IPS DF 6.9 (cell line): ENCODE results near the gene EFCAB7.

Source experiments
- DNase-seq: peaks from one replicate; pipeline ENCODE4 v3.0.0-alpha.2; 2013; ENCODE audit warnings: low read depth, low spot score
- H3K27ac ChIP-seq: one replicate; pipeline ENCODE4 v1.5.1; 2013; ENCODE audit warnings: low read length, control low read depth
- H3K27me3 ChIP-seq: 2 replicates; pipeline ENCODE4 v1.6.1; 2013; ENCODE audit warnings: mild to moderate bottlenecking, low read length; ENCODE audit not compliant: control insufficient read depth, insufficient read depth
- H3K36me3 ChIP-seq: 2 replicates; pipeline ENCODE4 v1.6.1; 2013; ENCODE audit warnings: low read length; ENCODE audit not compliant: control insufficient read depth, insufficient read depth
- H3K4me1 ChIP-seq: 2 replicates; pipeline ENCODE4 v1.6.1; 2013; ENCODE audit warnings: low read length; ENCODE audit not compliant: control insufficient read depth, insufficient read depth
- H3K4me3 ChIP-seq: 2 replicates; pipeline ENCODE4 v1.5.1; 2013; ENCODE audit warnings: mild to moderate bottlenecking, low read length
- H3K9me3 ChIP-seq: 2 replicates; pipeline ENCODE4 v1.6.1; 2013; ENCODE audit warnings: low read length, inconsistent platforms; ENCODE audit not compliant: control insufficient read depth, insufficient read depth
- WGBS: extraction: QIAGEN DNeasy Blood & Tissue Kit; methylation state at CpG from one replicate; pipeline ENCODE4 v1.1.7; 2013; ENCODE audit warnings: mixed read lengths, missing lambda C conversion rate; ENCODE audit not compliant: insufficient read length, insufficient coverage; 5-methylcytosine and 5-hydroxymethylcytosine counted together

Gene EFCAB7

GRCh38 chr1:63512584-63512983 lies 10.7 kb upstream of the EFCAB7 start:
- Histone ChIP-seq H3K36me3 (no peaks in the 10 kb centered on the region), H3K27ac (no peak overlapping the region), H3K4me1 (no peaks in the 10 kb centered on the region), H3K9me3 (no peaks in the 10 kb centered on the region), H3K4me3 (no peak overlapping the region), H3K27me3 (no peaks in the 10 kb centered on the region)
- DNase-seq = no peak

DNA sequence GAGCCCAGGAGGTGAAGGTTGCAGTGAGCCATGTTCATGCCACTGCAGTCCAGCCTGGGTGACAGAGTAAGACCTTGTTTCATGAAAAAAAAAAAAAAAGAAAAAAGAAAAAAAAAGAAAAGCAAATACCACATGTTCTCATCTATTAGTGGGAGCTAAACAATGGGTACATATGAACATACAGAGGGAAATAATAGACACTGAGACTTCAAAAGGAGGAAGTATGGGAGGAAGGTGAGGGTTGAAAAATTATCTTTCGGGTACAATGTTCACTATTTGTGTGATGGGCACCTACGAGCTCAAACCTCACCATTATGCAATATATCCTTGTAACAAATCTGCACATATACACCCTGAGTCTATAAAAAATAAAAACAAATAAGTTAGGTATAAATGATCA lies 6.7 kb upstream of the EFCAB7 start:
- H3K27ac ChIP-seq = no peak overlapping the region
- no peak for DNase-seq
- no peaks in the 10 kb centered on the region for H3K27me3 ChIP-seq
- H3K9me3 ChIP-seq = no peaks in the 10 kb centered on the region
- H3K4me3 ChIP-seq = no peak overlapping the region
- H3K4me1 ChIP-seq = no peaks in the 10 kb centered on the region
- no peaks in the 10 kb centered on the region for H3K36me3 ChIP-seq
- WGBS = no CpG with 5 or more reads among the region's 2 CpGs

GRCh38 chr1:63523738-63524137 lies 413 bp downstream of the EFCAB7 start:
- Histone ChIP-seq H3K27me3 (no peaks in the 10 kb centered on the region), H3K4me3 (peak overlapping the region; percentile 67; the same call in 1 of the 2 replicates), H3K36me3 (no peaks in the 10 kb centered on the region), H3K4me1 (no peaks in the 10 kb centered on the region), H3K27ac (no peak overlapping the region), H3K9me3 (no peaks in the 10 kb centered on the region)
- WGBS = no CpG with 5 or more reads among the region's 11 CpGs
- no peak for DNase-seq

DNA sequence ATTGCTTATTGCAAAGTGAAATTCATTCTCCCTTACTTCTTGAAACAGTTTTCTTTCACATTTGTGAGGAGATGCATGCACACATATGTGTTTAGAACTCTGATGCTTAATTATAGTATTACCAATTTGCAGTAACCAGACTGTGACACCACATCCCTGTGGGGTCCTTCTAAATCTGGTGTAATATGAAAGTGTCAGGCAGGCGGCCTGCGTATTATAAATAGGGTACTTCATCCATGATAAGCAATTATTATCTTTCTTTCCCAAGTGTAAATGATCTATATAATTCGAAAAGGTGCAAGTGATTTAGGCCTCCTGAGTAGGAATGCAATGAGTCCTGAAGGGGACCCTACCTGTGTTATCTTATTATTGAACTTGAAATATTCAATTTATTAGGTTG lies 876 bp downstream of the EFCAB7 start:
- Histone ChIP-seq H3K4me3 (no peak overlapping the region), H3K9me3 (no peaks in the 10 kb centered on the region), H3K36me3 (no peaks in the 10 kb centered on the region), H3K27me3 (no peaks in the 10 kb centered on the region), H3K27ac (no peak overlapping the region), H3K4me1 (no peaks in the 10 kb centered on the region)
- DNase-seq = no peak
- WGBS = no CpG with 5 or more reads among the region's 3 CpGs

- Histone ChIP-seq H3K27me3 (no peaks in the 10 kb centered on the region), H3K4me3 (no peak overlapping the region), H3K4me1 (peaks cover 1% of the 10 kb centered on the region), H3K36me3 (no peaks in the 10 kb centered on the region), H3K9me3 (no peaks in the 10 kb centered on the region), H3K27ac (no peak overlapping the region)
- no peak for DNase-seq
- no CpG with 5 or more reads among the region's 1 CpG for WGBS
Measured at GRCh38 chr1:63532727-63533126, 9.4 kb downstream of the EFCAB7 start.

DNA sequence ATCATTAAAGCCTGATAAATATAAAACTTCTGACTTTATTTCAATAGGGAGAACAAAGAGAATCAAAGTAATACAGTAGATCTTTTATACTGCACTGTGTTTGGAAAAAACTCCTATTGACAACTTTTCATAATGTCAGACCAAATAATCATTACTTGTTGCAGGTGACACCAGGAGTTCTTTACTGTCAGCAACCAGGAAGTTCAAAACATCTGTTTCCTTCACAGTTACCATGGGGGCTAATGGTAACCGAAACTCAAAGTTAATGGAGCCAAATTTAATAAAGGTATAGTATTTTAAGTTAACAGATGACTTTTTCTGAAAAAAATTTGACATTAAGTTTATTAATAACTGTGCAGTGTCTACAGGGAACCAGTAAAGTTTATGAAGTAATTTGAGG lies 10.6 kb downstream of the EFCAB7 start:
- Histone ChIP-seq H3K27me3 (no peaks in the 10 kb centered on the region), H3K9me3 (no peaks in the 10 kb centered on the region), H3K4me3 (no peak overlapping the region), H3K27ac (no peak overlapping the region), H3K36me3 (no peaks in the 10 kb centered on the region), H3K4me1 (peaks cover 1% of the 10 kb centered on the region)
- no CpG with 5 or more reads among the region's 1 CpG for WGBS
- DNase-seq = no peak

DNA sequence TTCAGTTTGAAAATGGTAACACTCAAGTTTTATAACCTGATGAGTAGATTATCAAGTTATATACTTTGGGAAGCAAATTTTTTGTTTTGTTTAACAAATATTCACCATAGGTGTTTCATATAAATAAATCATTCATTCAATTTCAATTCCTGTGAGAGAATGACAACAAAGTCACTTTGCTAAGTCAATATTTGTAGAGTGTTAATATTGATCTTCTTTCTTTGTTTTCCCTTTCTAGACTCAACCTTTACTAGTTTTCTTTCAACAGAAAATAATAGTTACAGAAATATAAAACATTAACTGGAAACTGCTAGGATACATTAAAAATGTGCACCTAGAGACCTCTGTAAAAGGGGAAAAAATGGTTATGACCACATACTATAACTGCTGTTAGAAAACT lies 11.1 kb downstream of the EFCAB7 start:
- H3K9me3 ChIP-seq = no peaks in the 10 kb centered on the region
- H3K4me3 ChIP-seq = no peak overlapping the region
- H3K27ac ChIP-seq = no peak overlapping the region
- H3K27me3 ChIP-seq = no peaks in the 10 kb centered on the region
- H3K4me1 ChIP-seq = peaks cover 1% of the 10 kb centered on the region
- H3K36me3 ChIP-seq = no peaks in the 10 kb centered on the region
- DNase-seq = no peak

DNA sequence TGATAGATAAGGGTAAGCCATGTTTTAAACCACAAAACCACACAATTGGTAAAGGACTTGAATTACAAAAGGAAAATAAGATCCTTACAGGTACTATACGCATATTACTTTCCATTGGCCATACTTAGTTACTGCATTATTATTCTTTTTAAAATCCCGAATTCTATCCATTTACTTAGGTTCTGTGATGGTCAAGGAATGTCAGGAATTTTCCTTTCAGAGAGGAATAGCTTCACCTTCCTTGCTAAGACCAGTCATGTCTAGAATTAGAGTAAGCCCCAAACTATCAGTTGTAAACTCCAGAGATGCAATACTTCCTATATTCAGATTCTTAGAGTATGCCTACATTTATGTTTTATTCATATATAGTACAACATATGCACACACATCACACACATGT lies 13.7 kb downstream of the EFCAB7 start:
- Histone ChIP-seq H3K9me3 (no peaks in the 10 kb centered on the region), H3K27me3 (no peaks in the 10 kb centered on the region), H3K27ac (no peak overlapping the region), H3K4me3 (no peak overlapping the region), H3K36me3 (no peaks in the 10 kb centered on the region), H3K4me1 (peaks cover 1% of the 10 kb centered on the region)
- WGBS = no CpG with 5 or more reads among the region's 2 CpGs
- DNase-seq = no peak

DNA sequence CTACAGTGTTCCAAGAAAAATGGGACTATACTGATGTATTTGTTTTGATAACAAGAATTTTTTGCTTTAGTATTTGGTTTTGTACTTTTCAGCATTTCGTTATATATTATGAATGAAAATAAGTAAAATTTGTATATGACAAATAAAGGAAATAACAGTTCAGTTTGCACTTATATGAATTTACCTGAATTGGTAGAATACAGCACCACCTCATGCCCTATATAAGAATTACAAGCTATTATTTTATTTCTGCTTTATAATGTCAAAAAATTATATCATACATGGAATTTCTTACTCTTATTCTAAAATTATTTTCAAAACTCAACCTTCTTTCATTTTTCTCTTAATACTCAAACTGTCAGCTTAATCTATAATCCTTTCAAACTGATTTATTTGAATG lies 14.6 kb downstream of the EFCAB7 start:
- DNase-seq = no peak
- Histone ChIP-seq H3K4me3 (no peak overlapping the region), H3K9me3 (no peaks in the 10 kb centered on the region), H3K36me3 (no peaks in the 10 kb centered on the region), H3K4me1 (peaks cover 1% of the 10 kb centered on the region), H3K27ac (no peak overlapping the region), H3K27me3 (no peaks in the 10 kb centered on the region)
- 100% methylated on average over 1 of the region's 1 CpG for WGBS

DNA sequence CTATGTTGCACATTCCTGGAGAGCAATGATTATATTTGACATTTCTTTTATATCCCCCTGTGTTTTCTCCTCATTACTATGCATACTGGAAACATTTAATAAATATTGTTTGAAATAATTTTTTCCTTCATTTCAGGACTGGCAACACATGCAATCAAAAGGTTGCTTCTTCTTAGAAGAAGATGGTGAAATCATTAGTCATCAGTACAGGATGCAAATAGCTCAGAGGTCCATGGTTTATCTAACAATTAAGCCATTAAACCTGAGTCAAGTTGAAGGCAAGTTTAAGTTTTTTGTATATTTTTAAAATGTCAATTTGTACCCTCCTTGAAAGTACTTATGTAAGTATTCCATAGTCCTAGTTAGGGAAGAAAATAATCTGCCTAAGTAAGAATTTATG lies 22.5 kb downstream of the EFCAB7 start:
- no peaks in the 10 kb centered on the region for H3K9me3 ChIP-seq
- no peak for DNase-seq
- no peaks in the 10 kb centered on the region for H3K36me3 ChIP-seq
- H3K27ac ChIP-seq = no peak overlapping the region
- no peaks in the 10 kb centered on the region for H3K4me1 ChIP-seq
- no peak overlapping the region for H3K4me3 ChIP-seq
- no peaks in the 10 kb centered on the region for H3K27me3 ChIP-seq

DNA sequence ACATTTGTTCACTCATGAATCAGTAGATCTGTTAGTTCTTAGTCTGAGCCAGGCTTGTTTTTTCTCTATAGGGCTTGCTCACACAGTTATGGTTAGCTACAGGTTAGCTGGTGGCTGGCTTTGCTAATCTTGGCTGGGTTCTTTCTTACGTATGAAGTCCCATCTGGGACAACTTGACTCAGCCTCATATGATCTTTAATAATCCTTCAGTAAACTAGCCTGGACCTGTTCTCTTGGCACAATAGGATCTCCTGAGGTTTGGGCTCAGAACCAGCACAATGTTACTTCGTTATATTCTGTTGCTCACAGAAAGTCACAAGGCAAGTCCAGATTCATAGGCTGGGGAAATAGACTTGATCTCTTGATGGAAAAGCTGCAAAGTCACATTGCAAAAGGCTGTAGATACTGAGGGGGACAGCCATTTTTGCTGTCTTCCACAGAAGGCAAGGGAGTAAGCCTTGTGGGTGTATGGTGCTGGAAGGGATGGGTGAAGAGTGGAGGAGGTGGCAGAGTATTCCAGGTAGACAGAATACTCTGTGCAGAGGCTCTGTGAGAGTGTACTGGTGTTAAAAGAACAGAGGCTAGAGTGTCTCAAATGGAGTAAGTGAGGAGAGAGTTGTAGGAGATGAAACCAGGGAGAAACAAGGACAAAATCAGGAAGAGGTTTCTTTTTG lies 24.4 kb downstream of the EFCAB7 start:
- Histone ChIP-seq H3K4me1 (no peaks in the 10 kb centered on the region), H3K36me3 (no peaks in the 10 kb centered on the region), H3K4me3 (no peak overlapping the region), H3K27ac (no peak overlapping the region), H3K9me3 (no peaks in the 10 kb centered on the region), H3K27me3 (no peaks in the 10 kb centered on the region)
- WGBS = no CpG with 5 or more reads among the region's 2 CpGs
- no peak for DNase-seq
